ENCODE measurements around the gene KRTAP24-1.

GRCh38 chr21:30251781-30252180 is 31.0 kb downstream of the KRTAP24-1 start:
- TF ChIP-seq POLR2A (IDR thresholded peaks at IDR 0.05; ENCODE audit: low read depth, low read length), result no peak
- TF ChIP-seq MAFK (IDR thresholded peaks at IDR 0.05; ENCODE audit: low read depth, low read length), result no peak
- no peak for TF ChIP-seq CTCF (conservative IDR thresholded peaks at IDR 0.05; ENCODE audit: low read depth, low read length)
- no peak for TF ChIP-seq USF2 (IDR thresholded peaks at IDR 0.05; ENCODE audit: low read depth, low read length)
- no peak for TF ChIP-seq RCOR1 (IDR thresholded peaks at IDR 0.05; ENCODE audit: insufficient replicate concordance, low read length)
- TF ChIP-seq MXI1 (IDR thresholded peaks at IDR 0.05; ENCODE audit: borderline replicate concordance, low read depth, low read length), result no peak
- no peak for TF ChIP-seq RFX5 (IDR thresholded peaks at IDR 0.05; ENCODE audit: low read depth, low read length)
- no peak for TF ChIP-seq BHLHE40 (IDR thresholded peaks at IDR 0.05; ENCODE audit: low read depth, low read length)
- no peak for TF ChIP-seq FOS (IDR thresholded peaks at IDR 0.05; ENCODE audit: low read depth, low read length)
- no peak for TF ChIP-seq RAD21 (IDR thresholded peaks at IDR 0.05; ENCODE audit: low read length)
- no peak for TF ChIP-seq ELK1 (IDR thresholded peaks at IDR 0.05; ENCODE audit: borderline replicate concordance, low read depth, low read length)
